Measurements from ENCODE around the gene DST.

The DST gene

DNA sequence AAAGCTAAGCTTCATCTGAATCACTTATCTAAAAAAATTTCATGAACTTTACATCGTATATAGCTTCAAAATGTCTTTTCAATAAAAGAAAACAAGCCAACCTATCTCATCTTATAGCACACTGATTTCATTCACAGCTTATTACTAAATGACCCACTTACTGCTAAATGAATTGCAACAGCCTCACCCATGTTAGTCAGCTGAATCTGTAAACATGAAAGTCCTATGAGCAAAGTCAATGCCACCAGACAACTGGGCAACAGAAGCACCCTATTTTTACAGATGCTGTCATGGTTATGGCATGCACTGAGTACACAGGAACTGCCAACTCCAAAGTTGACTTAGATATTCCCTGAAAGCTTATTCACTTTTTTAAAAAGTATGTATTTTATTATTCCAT is 41.2 kb upstream of the DST start:
- TF ChIP-seq CTCF (IDR thresholded peaks at IDR 0.05; ENCODE audit: low read depth, low read length, missing control alignments), result no peak
- H3K4me3 ChIP-seq (ENCODE audit: low read depth, low read length), result no peak overlapping the region
- no peak for DNase-seq (ENCODE audit: low read depth)

DNA sequence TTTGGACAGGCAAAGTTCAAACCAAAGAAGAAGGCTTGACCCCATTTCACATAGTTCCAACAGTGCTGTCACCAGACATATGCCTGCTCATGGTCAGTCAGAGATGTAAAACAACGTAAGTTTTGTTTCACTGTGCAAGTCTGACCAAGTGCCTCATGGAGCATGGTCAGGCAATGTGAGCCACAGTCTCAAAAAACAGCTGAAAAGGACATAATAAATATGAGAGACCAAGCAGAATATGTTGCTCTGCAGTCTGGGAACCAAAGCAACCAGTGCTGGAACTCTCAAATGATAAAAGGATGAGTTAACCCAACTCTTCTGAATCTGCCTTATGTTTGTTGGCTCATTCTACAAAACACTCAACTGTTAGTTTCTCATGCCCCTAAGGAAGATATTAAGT is 39.9 kb upstream of the DST start:
- H3K4me3 ChIP-seq (ENCODE audit: low read depth, low read length), result no peak overlapping the region
- TF ChIP-seq CTCF (IDR thresholded peaks at IDR 0.05; ENCODE audit: low read depth, low read length, missing control alignments), result no peak
- no peak for DNase-seq (ENCODE audit: low read depth)

DNA sequence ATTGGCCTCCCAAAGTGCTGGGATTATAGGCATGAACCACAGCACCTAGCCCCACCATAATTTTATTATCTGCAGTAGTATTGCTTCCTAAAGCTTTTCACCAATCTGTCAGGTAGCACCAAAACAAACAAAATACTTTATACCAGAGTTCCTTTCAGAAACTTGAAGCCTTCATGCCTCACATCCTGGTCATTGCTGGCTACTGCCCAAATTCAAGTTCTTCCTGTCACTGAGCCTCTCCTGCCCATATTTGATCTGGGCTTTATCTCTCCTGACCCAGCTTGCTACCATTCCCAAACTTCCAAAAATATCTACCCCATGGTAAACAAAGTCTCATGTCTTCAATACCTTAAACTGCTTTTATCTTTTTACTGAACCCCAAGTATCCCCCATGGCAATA is 34.9 kb upstream of the DST start:
- no peak overlapping the region for H3K4me3 ChIP-seq (ENCODE audit: low read depth, low read length)
- no peak for TF ChIP-seq CTCF (IDR thresholded peaks at IDR 0.05; ENCODE audit: low read depth, low read length, missing control alignments)
- no peak for DNase-seq (ENCODE audit: low read depth)

GRCh38 chr6:56671651-56672461 is 29.2 kb upstream of the DST start:
- no peak for DNase-seq (ENCODE audit: low read depth)

DNA sequence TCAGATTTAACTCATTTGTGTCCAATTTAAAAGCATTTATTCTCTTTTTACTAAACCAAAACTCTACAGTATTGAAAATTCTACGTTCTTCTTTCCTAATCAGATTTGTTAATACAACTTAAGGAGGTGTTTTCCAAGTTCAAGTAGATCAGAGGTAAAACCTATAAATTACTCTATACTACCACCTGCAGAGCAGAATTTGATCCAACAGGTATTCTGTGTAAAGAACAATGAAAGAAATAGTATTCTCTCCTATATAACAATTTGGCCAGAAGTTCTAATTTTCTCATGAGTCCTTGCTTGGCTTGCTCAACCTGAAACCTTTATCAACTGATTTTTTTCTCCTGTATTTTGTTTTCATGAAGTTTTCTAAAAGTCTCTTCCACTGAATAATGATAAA is 28.5 kb upstream of the DST start:
- no peak overlapping the region for H3K4me3 ChIP-seq (ENCODE audit: low read depth, low read length)
- DNase-seq (ENCODE audit: low read depth), result no peak
- TF ChIP-seq CTCF (IDR thresholded peaks at IDR 0.05; ENCODE audit: low read depth, low read length, missing control alignments), result no peak

More at GRCh38 chr6:56671651-56672461, 29.2 kb upstream of the DST start:
- H3K4me3 ChIP-seq (ENCODE audit: low read depth, low read length), result no peak overlapping the region
- TF ChIP-seq CTCF (IDR thresholded peaks at IDR 0.05; ENCODE audit: low read depth, low read length, missing control alignments), result no peak

DNA sequence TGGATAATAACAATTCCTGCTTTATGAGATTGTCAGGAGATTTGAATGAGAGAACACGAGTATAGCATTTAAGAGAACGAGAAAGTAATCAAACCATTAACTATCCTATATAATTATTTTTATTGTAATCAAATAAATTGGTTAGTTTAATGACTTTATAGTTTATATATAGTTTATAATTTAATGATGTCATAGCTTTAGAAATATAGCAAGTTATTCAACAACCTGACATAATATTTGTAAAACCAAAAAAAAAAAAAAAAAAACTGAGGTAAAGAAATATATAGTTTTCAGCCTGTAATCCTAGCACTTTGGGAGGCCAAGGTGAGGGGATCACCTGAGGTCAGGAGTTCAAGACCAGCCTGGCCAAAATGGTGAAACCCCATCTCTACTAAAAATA is 26.4 kb upstream of the DST start:
- no peak for DNase-seq (ENCODE audit: low read depth)
- no peak overlapping the region for H3K4me3 ChIP-seq (ENCODE audit: low read depth, low read length)
- TF ChIP-seq CTCF (IDR thresholded peaks at IDR 0.05; ENCODE audit: low read depth, low read length, missing control alignments), result no peak

GRCh38 chr6:56668158-56668557 is 25.5 kb upstream of the DST start:
- H3K4me3 ChIP-seq (ENCODE audit: low read depth, low read length), result no peak overlapping the region
- TF ChIP-seq CTCF (IDR thresholded peaks at IDR 0.05; ENCODE audit: low read depth, low read length, missing control alignments), result no peak
- no peak for DNase-seq (ENCODE audit: low read depth)

Data from GM12864 (cell line).